GM18519 (cell line): ENCODE measurements around the gene LAMB1.
"Not testable (repeated sequence)": the region's sequence is repeated elsewhere in the genome, so short reads cannot be mapped to it uniquely, and the experiment has no call there.

Source experiments
- ATAC-seq: cut with Tn5 transposase; IDR thresholded peaks from one replicate; pipeline ENCODE4 v1.9.1; 2021; ENCODE audit warnings: mild to moderate bottlenecking, moderate library complexity; ENCODE audit not compliant: unreplicated experiment, low FRiP score

Gene LAMB1

DNA sequence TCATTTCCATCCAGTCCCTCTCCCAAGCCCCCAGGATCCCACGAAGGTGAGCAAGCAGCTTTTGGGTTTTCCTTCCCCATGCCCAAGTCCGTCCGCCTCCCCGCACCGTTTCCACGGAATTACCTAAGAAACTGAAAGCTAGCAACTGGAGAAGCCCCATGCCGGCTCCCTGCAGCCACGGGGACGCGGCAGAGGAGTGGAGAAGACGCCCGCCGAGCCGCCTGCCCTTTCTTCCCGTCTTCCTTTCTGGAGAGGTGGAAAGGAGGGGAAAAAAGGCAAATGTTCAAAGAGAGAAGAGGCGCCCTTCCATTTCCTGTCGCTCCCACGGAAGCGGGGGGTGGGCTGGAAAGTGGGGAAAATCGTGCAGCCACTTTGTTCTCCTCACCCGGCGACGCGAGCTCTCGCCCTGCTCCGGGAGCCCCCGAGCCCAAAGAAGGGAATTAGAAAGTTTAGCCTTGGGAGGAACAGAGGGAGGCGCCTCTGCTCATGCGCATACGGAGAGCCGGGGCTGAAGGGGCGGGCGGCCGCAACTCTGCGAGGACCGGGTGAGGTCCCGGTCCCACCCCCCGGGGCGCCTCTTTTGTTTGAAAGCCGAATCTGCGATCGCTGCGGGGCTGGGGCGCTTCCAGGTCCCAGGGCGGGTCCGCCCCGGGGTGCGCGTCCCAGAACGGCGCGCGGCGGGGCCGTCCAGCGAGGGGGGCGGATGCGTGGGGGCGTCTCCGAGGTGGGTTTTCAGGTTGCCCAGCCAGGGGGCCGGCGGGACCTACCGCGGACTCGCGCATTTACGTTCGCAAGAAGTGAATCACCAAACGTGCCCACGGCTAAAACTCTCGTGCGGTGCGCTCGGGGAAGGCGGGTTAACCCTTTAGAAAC is at the start of gene LAMB1:
Gene LAMB1, minus strand, starts transcription at position 436 of the 873 bp plus-strand sequence. Its CDS starts 276 bp downstream, at position 160.
- ATAC-seq = no peak

DNA sequence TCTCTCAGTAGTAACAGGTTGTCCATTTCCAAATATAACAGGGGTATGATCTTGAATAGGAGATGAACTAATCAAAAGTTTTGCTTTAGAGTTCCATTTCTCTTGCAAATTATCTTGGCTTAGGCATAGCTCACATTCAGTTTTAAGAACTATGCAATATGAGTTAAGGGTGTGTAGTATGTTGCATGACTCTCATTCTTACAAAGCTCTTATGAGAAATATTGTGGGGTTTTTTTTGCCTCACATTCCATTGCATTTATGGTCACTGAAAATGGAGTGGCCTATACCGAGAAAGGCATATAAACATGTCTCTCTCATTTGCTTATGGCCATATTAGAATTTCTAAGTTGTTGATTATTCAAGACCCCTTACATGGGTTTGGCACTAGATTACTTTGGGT is 48.5 kb upstream of the LAMB1 start:
- ATAC-seq = no peak

DNA sequence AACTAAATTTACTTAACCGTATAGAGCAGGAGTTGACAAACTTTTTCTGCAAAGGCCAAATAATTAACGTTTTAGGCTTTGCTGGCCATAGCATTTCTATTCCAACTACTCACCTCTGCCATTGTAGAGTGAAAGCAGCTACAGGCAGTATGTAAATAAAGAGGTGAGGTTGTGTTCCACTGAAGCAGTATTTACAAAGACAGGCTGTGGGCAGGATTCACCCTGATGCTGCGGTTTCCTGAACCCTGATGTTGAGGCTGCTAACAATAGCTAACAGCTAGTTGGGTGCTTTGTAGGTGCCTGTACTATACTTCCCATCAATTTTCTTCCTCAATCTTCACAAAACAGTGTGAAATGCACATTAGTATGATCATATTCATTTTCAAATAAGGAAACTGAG is 47.0 kb upstream of the LAMB1 start:
- no peak for ATAC-seq

DNA sequence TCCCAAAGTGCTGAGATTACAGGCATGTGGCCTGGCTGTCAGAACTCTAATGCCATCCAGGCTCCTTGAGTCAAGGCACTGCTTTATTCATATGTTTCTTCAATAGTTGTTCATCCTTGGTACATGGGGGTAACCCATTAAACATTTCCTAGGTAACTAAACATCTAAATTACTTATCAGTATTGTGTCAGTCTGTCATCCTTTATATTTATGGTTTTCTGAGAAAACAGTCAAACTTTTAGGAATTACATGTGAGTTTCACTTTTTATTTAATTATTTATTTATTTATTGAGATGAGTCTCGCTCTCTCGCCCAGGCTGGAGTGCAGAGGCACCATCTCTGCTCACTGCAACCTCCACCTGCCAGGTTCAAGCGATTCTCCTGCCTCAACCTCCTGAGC is 45.5 kb upstream of the LAMB1 start:
- no peak for ATAC-seq

DNA sequence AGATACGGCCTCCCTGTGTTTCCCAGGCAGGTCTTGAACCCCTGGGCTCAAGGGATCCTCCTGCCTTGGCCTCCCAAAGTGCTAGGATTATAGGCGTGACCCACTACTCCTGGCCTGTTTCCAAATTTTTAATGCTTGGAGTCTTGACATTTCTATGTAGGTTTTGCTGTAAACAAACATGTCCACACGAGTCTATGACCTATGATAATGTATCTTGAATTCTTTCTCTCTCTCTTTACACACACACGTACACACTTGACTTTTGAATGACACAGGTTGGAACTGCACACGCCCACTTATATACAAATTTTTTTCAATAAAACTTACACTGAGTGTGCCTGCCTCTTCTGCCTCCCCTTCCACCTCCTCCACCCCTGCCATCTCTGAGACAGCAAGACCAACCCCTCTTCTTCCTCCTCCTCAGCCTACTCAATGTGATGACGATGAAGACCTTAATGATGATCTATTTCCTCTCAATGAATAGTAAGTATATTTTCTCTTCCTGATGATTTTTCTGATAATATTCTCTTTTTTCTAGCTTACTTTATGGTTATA is 44.1 kb upstream of the LAMB1 start:
- ATAC-seq = no peak

DNA sequence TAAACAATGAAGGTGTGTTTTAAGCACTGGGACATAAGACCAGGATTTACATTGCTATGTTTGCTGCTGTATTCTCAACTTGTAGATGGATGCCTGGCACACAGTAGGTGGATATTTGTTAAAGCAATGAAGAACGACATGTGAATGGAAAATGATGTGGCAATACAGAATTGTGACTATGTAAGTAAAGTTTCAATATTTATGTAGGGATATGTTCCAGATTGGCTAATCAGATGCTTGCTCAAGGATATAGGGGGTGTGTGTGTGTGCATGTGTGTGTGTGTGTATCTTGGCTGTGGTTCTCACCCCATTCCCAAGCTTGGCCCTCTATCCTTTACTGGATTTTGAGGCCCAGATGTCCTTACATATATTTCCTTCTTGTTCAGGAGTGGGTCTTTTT is 42.7 kb upstream of the LAMB1 start:
- ATAC-seq = no peak

DNA sequence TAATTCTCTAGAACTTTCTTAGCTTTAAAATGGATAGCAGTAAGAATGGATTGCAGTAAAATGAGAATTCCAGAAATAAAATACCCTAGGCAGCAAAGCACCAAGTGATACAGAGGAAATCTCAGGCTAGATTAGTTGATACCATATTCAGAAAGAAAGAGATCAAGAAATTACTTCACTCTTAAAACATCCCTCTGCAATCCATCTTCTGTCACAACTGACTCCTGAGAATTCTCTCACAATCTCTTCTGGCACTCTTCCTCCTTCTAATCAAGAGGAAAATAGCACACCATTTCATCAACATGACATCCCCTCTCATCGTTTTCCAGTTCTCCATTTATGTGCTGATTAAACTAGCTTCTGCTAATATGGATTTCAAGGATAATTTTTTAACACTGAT is 42.2 kb upstream of the LAMB1 start:
- ATAC-seq = no peak

DNA sequence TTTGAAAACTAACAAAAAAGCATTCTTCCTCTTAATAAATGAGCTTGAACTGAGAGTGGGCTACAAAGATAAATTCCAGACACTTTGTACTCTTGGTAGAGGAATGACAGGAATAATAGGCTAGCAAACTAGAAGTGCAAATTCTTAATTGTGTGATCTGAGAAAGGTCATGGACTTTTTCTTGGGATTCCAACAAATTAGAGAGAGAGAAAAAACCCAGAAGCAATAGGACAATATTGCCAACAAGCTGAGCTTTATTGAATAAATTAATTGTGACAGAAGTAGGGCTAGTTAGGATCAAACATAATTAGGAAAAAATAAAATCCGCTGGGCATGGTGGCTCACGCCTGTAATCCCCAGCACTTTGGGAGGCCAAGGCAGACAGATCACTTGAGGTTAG is 41.4 kb upstream of the LAMB1 start:
- ATAC-seq = no peak

DNA sequence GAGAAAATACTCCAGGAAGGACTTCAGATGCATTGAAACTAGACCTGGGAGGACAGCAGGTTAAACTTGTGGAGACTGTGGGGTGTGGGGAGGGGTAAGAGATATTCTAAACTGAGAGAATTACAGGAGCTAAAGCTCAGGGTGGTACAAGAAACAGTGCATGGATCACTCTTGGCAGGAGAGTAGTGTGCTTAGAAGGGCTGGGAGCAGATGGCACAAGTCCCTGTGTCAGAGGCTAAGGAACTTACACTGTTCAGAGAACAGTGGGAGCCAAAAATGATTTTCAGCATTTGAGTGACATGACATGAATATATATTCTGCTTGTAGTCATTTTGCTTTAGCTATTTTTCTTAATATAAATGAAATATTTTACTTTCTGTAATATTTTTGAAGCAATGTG is 36.0 kb upstream of the LAMB1 start:
- no peak for ATAC-seq

DNA sequence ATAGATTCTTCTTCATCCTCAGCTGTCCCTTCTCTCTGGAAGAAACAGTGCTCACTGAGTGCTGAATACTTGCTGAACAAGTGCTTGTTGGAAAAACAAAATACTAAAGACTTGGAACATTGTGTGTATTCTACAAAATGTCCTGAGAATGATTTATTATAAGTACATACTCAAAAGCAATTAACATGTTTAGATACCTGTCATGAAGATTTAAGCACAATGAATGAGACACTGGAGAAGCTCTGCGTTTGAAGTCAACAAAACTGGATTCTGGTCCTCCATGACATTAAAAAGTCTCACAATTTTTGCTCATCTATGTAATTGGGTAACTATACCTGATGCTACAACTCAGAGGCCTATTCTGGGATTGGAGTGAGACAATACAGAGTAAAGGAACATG is 34.8 kb upstream of the LAMB1 start:
- ATAC-seq = no peak

DNA sequence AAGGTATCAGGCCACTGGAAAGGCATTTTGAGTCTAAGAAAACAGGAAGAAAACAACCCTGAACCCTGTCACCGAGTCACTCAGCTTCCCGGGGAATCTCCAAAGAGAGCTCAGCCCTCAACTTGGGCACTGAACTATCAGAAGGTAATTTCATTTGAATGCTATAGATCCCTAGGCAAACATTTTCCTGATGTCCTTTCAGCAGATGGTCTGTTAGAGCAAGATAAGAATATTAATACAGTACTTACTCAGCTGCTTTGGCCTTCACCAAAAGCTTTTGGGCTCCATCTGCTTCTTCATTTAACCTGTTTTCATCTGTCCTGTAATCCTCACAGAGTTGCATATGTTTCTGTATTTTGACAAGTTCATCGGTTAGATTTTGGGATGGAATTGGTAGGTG is 34.2 kb upstream of the LAMB1 start:
- ATAC-seq = no peak

DNA sequence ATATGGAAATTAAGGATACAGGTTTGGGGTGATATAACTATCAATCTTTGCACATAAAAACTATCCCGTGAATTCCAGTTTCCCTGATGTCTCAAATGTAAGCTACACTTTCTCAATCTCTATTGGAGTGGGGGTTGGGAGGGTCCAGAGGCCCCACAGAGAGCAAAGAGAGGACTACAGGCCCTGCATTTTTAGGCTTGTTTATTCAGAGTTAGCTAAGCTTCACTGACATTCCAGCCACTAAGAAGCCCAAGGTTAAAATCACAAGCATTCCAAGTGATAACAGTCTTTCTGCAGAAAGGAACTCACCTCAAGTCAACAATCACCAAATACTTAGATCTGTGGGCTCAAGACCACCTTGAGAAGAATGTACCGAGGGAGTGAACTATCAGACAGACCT is 31.6 kb upstream of the LAMB1 start:
- ATAC-seq = no peak

DNA sequence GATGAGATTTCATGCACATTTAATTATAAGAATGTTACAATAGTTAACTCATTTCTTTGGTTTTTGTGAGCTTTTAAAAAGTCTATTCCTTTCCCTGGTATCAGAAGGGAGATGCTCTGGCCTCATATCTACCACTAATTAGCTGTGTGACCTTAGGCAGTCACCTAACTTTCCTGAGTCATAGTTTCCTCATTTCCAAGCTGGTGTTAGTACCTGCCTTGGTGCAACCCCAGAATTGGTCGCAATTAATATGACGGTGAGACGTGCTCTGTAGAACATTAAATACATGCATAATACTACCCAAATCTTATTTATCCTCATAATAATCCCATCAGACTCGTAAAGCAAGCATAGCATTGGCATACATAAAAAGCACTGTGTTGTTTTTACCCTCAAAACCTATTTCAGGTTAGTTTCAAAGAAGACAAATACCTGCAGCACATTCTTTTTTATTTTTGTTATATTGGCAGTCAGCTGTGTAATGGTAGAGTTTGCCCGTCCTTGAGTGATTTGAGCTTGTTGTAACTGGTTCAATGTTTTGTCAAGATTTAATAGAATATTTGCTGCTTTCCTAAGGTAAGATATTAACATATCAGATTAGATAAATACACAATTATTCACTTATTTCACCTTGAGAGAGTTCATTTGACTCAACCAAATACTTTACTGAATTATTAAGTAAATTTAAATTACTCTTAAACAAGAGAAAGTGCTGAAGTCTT is 31.0 kb upstream of the LAMB1 start:
- ATAC-seq = no peak

DNA sequence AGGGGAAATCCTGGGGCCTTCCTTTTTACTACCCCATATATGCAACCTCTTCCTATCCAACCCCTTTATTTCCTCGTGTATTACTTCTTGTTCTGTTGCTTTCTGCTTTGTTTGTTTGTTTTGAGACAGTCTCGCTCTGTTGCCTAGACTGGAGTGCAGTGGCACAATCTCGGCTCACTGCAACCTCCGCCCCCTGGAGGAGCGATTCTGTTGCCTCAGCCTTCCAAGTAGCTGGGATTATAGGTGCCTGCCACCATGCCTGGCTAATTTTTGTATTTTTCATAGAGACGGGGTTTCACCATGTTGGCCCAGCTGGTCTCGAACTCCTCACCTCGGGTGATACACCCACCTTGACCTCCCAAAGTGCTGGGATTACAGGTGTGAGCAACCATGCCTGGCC is 30.3 kb upstream of the LAMB1 start:
- ATAC-seq = not testable (repeated sequence)

DNA sequence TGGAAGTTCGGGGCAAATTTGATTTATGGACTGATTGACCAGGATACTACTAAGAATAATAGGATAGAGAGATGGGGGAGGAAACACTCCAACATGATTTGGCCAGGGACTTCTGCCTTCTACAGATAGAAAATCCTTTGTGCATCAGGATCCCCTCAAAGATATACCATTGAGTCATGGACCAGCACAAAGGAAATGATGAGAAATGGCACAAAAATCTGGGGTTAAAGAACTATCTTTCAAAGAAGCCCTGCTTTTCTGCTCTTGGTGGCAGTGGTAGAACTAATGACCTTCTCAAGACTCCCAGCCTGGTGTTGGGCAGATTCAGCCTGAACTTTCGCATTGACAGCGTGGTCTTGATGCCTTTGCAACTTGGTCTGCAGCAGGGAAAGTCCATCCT is 27.6 kb upstream of the LAMB1 start:
- ATAC-seq = no peak

DNA sequence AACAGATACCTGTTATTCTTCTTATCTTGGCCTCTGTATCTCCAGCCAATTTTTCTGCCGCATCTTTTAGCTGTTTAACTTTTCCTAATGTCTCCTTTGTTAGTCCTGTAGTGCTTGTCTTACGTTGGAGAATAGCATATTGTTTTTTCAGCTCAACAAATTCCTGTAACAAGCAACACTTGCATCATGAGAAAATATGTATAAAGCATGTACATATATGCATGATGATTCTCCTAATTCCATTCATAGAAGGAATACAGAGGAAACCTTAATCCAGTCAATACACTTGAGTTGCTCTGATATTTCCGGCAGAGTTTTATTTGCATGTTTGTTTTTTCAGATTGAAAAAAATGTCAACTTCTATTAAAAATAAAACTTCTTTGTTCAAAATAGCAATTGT is 26.1 kb upstream of the LAMB1 start:
- no peak for ATAC-seq

DNA sequence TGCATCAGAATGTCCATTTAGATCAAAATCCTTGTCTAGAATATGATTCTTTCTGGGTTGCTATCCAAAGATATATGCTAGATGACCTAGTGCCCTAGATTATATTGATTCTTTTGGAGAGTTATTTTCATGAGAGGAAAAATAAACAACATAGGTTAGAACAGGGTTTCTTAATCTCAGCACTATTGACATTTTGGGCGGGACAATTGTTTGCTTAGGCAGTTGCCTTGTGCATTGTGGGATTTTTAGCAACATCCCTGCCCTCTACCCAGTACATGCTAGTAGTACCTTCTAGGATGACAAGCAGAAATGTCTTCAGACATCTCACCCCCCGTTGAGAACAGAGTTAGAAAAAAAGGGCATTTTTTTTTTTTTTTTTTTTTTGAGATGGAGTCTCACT is 25.1 kb upstream of the LAMB1 start:
- ATAC-seq = no peak

DNA sequence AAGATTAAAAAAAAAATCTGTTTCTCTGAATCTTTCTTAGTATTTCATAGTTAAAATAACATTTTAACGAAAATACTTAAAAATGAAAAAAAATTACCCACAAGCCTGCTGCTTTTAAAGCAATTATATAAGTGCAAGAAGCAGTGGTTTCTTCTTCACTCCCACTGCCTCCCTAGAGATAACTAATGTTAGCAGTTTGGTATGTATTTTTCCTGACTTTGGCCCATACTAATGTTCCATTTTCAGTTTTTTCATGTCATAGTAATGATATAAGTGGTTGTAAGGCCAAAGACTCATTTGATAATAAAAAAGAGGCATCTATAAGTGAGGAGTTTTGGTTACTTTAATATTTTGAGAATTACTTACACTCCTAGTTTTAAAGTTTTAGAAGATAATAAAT is 24.3 kb upstream of the LAMB1 start:
- ATAC-seq = no peak

DNA sequence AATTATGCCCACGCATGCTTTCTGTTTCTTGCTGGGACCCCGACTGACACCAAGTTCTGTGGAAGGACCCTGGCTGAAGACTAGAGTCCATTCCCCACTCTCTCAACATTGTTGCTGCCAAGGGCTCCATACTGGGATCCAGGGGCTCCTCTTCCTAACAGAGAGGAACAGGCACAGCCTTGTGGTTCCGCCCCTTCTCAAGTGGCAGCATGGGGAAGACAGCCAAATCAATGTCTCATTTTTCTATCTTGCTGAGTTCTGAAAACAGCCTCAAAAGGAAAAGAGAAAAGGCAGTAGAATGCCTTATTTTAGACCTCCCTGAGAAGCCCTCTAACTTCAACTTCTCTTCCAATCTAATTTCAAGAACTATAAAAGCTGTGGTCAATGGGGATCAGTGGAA is 23.7 kb upstream of the LAMB1 start:
- no peak for ATAC-seq

DNA sequence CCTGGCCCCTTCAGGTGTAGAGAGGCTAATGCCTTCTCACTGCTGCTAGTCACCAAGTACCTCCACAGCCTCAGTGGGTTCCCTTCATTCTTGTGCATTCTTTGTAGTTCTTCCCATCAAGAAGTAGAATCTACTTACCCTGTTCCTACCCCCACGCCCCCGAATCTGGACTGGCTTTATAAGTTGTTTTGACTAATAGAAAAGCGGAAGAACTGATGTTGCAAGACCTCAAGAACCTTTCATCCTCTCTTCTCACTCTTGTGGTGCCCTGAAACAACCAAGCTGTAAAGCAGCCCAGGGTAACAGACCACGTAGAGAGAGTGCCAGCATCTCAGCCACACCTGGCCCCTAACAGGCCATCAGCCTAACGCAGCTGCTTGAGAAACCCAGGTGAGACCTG is 23.2 kb upstream of the LAMB1 start:
- no peak for ATAC-seq

DNA sequence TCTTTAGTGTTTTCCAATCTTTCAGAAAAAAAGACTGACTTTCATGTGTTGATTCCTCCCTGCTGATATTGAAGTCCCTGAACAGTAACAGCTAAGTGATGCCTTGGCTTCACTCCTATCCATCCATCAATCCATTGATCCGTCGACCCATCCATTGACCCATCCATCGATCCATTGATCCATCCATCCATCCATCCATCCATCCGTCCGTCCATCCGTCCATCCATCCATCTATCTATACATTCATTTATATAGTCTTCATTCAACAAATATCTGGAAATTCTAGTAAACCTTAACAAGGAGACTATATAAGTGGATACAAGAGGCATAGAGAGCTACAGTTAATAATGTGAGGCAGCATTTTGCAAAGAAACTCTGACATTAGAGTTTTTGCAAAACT is 21.6 kb upstream of the LAMB1 start:
- no peak for ATAC-seq

DNA sequence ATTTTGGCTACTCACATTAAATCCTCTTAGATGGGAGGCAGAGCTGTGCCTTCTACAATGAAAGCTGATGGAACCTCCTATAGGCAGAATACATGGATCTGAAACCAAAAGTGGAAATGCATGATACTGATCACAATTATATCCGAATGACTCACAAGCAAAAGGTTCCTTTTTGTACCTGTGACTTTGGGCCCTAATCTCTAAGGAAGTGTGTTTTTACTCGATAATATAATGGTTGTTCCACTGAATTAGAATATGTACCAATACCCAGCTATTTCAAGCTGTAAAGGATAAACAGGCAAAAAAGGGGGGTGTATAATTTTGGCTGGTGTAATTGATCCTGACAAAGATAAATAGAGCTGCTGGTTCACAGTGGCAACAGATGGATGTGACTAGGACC is 17.6 kb upstream of the LAMB1 start:
- no peak for ATAC-seq
